ENCODE results near the gene ZMYND8. TPM values are rescaled to one million over a fixed set of nuclear protein-coding genes. Genes with fewer than 3 reads are reported as not detected.
"Not testable (repeated sequence)": the region's sequence is repeated elsewhere in the genome, so short reads cannot be mapped to it uniquely, and the experiment has no call there.

ZMYND8 gene
- total RNA-seq, 1 experiment from 2014 or later: 29.0 TPM

DNA sequence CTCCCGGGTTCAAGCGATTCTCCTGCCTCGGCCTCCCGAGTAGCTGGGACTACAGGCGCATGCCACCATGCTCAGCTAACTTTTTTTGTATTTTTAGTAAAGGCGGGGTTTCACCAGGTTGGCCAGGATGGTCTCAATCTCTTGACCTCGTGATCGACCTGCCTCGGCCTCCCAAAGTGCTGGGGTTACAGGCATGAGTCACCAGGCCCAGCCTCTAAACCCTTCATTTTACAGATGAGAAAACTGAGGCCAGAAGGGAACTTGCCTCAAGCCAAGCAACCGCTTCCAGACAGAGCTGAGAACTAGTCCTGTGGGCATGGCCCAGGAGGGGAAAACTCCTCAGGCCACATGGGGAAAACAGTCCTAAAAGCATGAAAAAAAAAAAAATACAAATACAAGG lies 47.1 kb downstream of the ZMYND8 start (continued):
- TF ChIP-seq YY1 (IDR thresholded peaks at IDR 0.05; ENCODE audit: extremely low read depth, insufficient replicate concordance, low read depth, low read length) (no peak), TCF7L2 (IDR thresholded peaks at IDR 0.05; ENCODE audit: borderline replicate concordance, extremely low read depth, insufficient read depth, insufficient read length) (no peak)
- TF ChIP-seq, protein P1, sequence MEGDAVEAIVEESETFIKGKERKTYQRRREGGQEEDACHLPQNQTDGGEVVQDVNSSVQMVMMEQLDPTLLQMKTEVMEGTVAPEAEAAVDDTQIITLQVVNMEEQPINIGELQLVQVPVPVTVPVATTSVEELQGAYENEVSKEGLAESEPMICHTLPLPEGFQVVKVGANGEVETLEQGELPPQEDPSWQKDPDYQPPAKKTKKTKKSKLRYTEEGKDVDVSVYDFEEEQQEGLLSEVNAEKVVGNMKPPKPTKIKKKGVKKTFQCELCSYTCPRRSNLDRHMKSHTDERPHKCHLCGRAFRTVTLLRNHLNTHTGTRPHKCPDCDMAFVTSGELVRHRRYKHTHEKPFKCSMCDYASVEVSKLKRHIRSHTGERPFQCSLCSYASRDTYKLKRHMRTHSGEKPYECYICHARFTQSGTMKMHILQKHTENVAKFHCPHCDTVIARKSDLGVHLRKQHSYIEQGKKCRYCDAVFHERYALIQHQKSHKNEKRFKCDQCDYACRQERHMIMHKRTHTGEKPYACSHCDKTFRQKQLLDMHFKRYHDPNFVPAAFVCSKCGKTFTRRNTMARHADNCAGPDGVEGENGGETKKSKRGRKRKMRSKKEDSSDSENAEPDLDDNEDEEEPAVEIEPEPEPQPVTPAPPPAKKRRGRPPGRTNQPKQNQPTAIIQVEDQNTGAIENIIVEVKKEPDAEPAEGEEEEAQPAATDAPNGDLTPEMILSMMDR (IDR thresholded peaks at IDR 0.05 in 2 of 3, conservative IDR thresholded peaks at IDR 0.05 in 1 of 3; ENCODE audit: borderline replicate concordance in 1 of 3, insufficient read depth in 1 of 3, low read depth in 2 of 3, low read length in 2 of 3): no peak
- TF ChIP-seq, protein P2, sequence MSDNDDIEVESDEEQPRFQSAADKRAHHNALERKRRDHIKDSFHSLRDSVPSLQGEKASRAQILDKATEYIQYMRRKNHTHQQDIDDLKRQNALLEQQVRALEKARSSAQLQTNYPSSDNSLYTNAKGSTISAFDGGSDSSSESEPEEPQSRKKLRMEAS (IDR thresholded peaks at IDR 0.05): no peak
- TF ChIP-seq, protein P3, sequence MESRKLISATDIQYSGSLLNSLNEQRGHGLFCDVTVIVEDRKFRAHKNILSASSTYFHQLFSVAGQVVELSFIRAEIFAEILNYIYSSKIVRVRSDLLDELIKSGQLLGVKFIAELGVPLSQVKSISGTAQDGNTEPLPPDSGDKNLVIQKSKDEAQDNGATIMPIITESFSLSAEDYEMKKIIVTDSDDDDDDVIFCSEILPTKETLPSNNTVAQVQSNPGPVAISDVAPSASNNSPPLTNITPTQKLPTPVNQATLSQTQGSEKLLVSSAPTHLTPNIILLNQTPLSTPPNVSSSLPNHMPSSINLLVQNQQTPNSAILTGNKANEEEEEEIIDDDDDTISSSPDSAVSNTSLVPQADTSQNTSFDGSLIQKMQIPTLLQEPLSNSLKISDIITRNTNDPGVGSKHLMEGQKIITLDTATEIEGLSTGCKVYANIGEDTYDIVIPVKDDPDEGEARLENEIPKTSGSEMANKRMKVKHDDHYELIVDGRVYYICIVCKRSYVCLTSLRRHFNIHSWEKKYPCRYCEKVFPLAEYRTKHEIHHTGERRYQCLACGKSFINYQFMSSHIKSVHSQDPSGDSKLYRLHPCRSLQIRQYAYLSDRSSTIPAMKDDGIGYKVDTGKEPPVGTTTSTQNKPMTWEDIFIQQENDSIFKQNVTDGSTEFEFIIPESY (IDR thresholded peaks at IDR 0.05; ENCODE audit: extremely low read depth, insufficient replicate concordance, low read length): no peak

DNA sequence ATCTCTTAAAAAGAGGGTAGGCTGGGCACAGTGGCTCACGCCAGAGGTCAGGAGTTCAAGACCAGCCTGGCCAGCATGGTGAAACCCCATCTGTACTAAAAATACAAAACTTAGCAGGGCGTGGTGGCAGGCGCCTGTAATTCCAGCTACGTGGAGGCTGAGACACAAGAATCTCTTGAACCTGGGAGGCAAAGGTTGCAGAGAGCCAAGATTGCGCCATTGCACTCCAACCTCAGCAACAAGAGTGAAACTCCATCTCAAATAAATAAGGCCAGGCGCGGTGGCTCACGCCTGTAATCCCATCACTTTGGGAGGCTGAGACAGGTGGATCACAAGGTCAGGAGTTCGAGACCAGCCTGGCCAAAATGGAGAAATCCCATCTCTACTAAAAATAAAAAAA lies 48.9 kb downstream of the ZMYND8 start:
- H3K9me2 ChIP-seq (ENCODE audit: insufficient read depth); H3K27me3 ChIP-seq (ENCODE audit: insufficient read depth, low read length); H3K9me3 ChIP-seq (ENCODE audit: control insufficient read depth in 1 of 2, insufficient read depth in 1 of 2, low read depth in 1 of 2, low read length in 2 of 2); H3K4me2 ChIP-seq (ENCODE audit: low read length); H4K20me1 ChIP-seq (ENCODE audit: insufficient read depth); H3K27ac ChIP-seq (ENCODE audit: low read depth, low read length); H3K9ac ChIP-seq (ENCODE audit: low read length); H3K4me1 ChIP-seq (ENCODE audit: control insufficient read depth in 1 of 2, insufficient read depth in 2 of 2, low read length in 2 of 2); ATAC-seq; RAD21 ChIA-PET (ENCODE audit: low non-redundant PET in 1 of 2, low total read pairs in 2 of 2, uncharacterized antibody in 2 of 2, unreplicated experiment in 2 of 2); BruUV-seq (replicated peaks); intact Hi-C loops (cut with micrococcal nuclease); H3K4me3 ChIP-seq (replicated peaks in 1 of 2; ENCODE audit: low read depth in 1 of 2, low read length in 2 of 2); CTCF ChIA-PET; POLR2A ChIA-PET; DNase-seq (ENCODE audit: low read depth, low spot score); H2AFZ ChIP-seq (ENCODE audit: low read depth, low read length, poor library complexity, severe bottlenecking): not testable (repeated sequence)
- Histone ChIP-seq H3K36me3 (ENCODE audit: control insufficient read depth in 1 of 2, insufficient read depth in 2 of 2, low read length in 2 of 2) (peaks cover 15 to 27% of the 10 kb centered on the region in 2 experiments; a peak in 2 of 4 replicates), H3K79me2 (ENCODE audit: insufficient read depth, low read length) (peaks cover 76% of the 10 kb centered on the region)

All from HCT116 (cell line).